HepG2 (cell line): ENCODE data around the gene RBBP5. TPM values are rescaled to one million over a fixed set of nuclear protein-coding genes. Genes with fewer than 3 reads are reported as not detected.

Experiments
- ATAC-seq: fragments of 200-7000 bp; cut with Tn5 transposase; 3 replicates; pipeline ENCODE4 v1.9.1; 2020; ENCODE audit warnings: mild to moderate bottlenecking, moderate library complexity
- BruUV-seq: library from RNA; stranded (reverse); fragments of 400-500 nt; replicated peaks from 2 replicates; lab custom pipeline; 2021; lab: Mats Ljungman, UMichigan
- CTCF ChIA-PET: fragments of 300-600 bp; formaldehyde crosslinking; extraction: SDS; loops from one replicate; lab custom pipeline; 2021; ENCODE audit warnings: low total read pairs, inconsistent platforms, low intra/inter-chr PET ratio; lab: Yijun Ruan, JAX
- POLR2A ChIA-PET: fragments of 350-600 bp; sonication (Branson Sonifier 250); formaldehyde crosslinking; loops from one replicate; lab custom pipeline; 2020; ENCODE audit warnings: antibody characterized with exemption, inconsistent platforms; lab: Yijun Ruan, JAX
- DNase-seq: peaks from one replicate; pipeline ENCODE4 v3.0.0-alpha.2; 2015; ENCODE audit warnings: low spot score
- FAIRE-seq: peaks from 3 replicates; lab custom pipeline; 2011; peaks lifted over from hg19 to GRCh38; lab: Jason Lieb, UNC
- H2AFZ ChIP-seq: one replicate; pipeline ENCODE4 v1.6.1; 2011; ENCODE audit warnings: low read length, inconsistent platforms
- H3K27ac ChIP-seq: fragments of 300-600 bp; 3 replicates; pipeline ENCODE4 v1.8.0; 2011; ENCODE audit warnings: mixed run types, mild to moderate bottlenecking, mixed read lengths, low read length, inconsistent platforms; ENCODE audit not compliant: insufficient read depth; ENCODE audit errors: extremely low read length
- H3K27me3 ChIP-seq, 2 experiments: fragments of 200-600 bp in 1 of 2; 2 replicates in 1 of 2; 3 replicates in 1 of 2; pipeline versions ENCODE4 v1.6.0 to v1.8.0; 2011; ENCODE audit warnings: low read length in 2 of 2, mild to moderate bottlenecking in 2 of 2, moderate library complexity in 2 of 2, inconsistent platforms in 1 of 2; ENCODE audit not compliant: insufficient read depth in 2 of 2, control insufficient read depth in 1 of 2
- H3K36me3 ChIP-seq, 2 experiments: fragments of 200-600 bp in 1 of 2; replicated peaks in 1 of 2; 2 replicates in 1 of 2; 3 replicates in 1 of 2; pipeline versions ENCODE4 v1.5.1 to v1.8.0; 2011; ENCODE audit warnings: low read length in 2 of 2, inconsistent platforms in 1 of 2; ENCODE audit not compliant: insufficient read depth in 2 of 2, control insufficient read depth in 1 of 2
- H3K4me1 ChIP-seq: 2 replicates; pipeline ENCODE4 v1.5.1; 2012; ENCODE audit warnings: low read length, inconsistent platforms; ENCODE audit not compliant: insufficient read depth
- H3K4me2 ChIP-seq: 2 replicates; pipeline ENCODE4 v1.6.0; 2011; ENCODE audit warnings: low read depth, low read length, inconsistent platforms
- H3K4me3 ChIP-seq, 3 experiments: fragments of 200-600 bp in 1 of 3; sonication (generic), shearing (Covaris generic) in 1 of 3; replicated peaks in 1 of 3; 2 replicates each; pipeline ENCODE4 v1.5.1; 2011 to 2016; ENCODE audit warnings: low read length in 3 of 3, inconsistent platforms in 2 of 3, low read depth in 2 of 3, mild to moderate bottlenecking in 2 of 3, control low read depth in 1 of 3, mixed read lengths in 1 of 3; ENCODE audit not compliant: insufficient read depth in 1 of 3
- H3K79me2 ChIP-seq: one replicate; pipeline ENCODE4 v1.6.1; 2011; ENCODE audit warnings: low read length, inconsistent platforms; ENCODE audit not compliant: insufficient read depth
- H3K9ac ChIP-seq: 2 replicates; pipeline ENCODE4 v1.6.0; 2011; ENCODE audit warnings: mild to moderate bottlenecking, low read depth, low read length, inconsistent platforms; ENCODE audit not compliant: insufficient read depth
- H3K9me3 ChIP-seq: 2 replicates; pipeline ENCODE4 v1.5.1; 2012; ENCODE audit warnings: mild to moderate bottlenecking, low read length
- H4K20me1 ChIP-seq: 2 replicates; pipeline ENCODE4 v1.6.0; 2011; ENCODE audit warnings: inconsistent platforms, mild to moderate bottlenecking, low read length, moderate library complexity; ENCODE audit not compliant: insufficient read depth
- CC2D1A ChIP-seq: sonication (generic); formaldehyde crosslinking; IDR thresholded peaks from 2 replicates; pipeline ENCODE4 v1.8.1; 2023; ENCODE audit warnings: mild to moderate bottlenecking, missing genetic modification reagents
- ESRRA ChIP-seq: sonication (generic); formaldehyde crosslinking; IDR thresholded peaks from 2 replicates; pipeline ENCODE4 v1.5.1; 2020; ENCODE audit warnings: mild to moderate bottlenecking, low read depth, missing genetic modification reagents
- GMEB2 ChIP-seq: IDR thresholded peaks from 2 replicates; pipeline ENCODE4 v1.6.1; 2016; ENCODE audit warnings: missing biosample characterization, missing genetic modification reagents, low read depth
- ZNF142 ChIP-seq: sonication (generic); formaldehyde crosslinking; IDR thresholded peaks from 2 replicates; pipeline ENCODE4 v1.4.0; 2020; ENCODE audit warnings: missing genetic modification reagents
- WGBS: methylation state at CpG from one replicate; pipeline ENCODE4 v1.1.6; 2017; ENCODE audit warnings: low lambda C conversion rate; 5-methylcytosine and 5-hydroxymethylcytosine counted together
- in situ Hi-C: cut with HindIII; loops from 2 replicates; pipeline ENCODE4 v1.10.0; 2017; ENCODE audit warnings: low pct_unique_long_range_greater_than_20kb; ENCODE audit not compliant: extremely low pct_ligation_motif_present
- intact Hi-C: fragments of 100-400 bp; cut with micrococcal nuclease; formaldehyde crosslinking; loops from one replicate; pipeline ENCODE4 v1.10.0; 2022; ENCODE audit not compliant: unreplicated experiment
- polyA plus RNA-seq, 8 experiments: library from polyadenylated mRNA; depleted of rRNA in 3 of 8; stranded (reverse) in 7 of 8; unstranded in 1 of 8; fragments of >200 nt; fragmentation: Illumina TruSeq in 4 of 8; extraction: Trizol in 4 of 8; gene quantifications; 2 replicates each; pipeline versions ENCODE4 v1.2.1 to v1.2.3, GENCODE V29; 2011 to 2016; ENCODE audit warnings: low read depth in 4 of 8, missing spikeins in 1 of 8, mixed read lengths in 1 of 8; ENCODE audit not compliant: insufficient read depth in 1 of 8
- total RNA-seq, 5 experiments: library from RNA; depleted of rRNA; stranded (reverse); fragments of >200 nt; fragmentation: Illumina TruSeq; extraction: Trizol; gene quantifications; 2 replicates each; pipeline ENCODE4 v1.2.3, GENCODE V29; 2016; ENCODE audit warnings: low read depth in 1 of 5
- TF ChIP-seq, protein P1 (sequence below): sonication (generic); formaldehyde crosslinking; IDR thresholded peaks from 2 replicates; pipeline ENCODE4 v1.4.0; 2020; ENCODE audit warnings: mild to moderate bottlenecking, missing genetic modification reagents

Gene RBBP5
- total and polyA plus RNA-seq, 2 of the 13 experiments (the other 11 are each of a cell fraction or from before 2014, with no cell fraction given): 6.6 to 17.1 TPM

GRCh38 chr1:205062319-205062718 lies 59.5 kb downstream of the RBBP5 start:
- Histone ChIP-seq H3K9ac (no peak overlapping the region), H3K4me2 (no peak overlapping the region), H3K79me2 (no peaks in the 10 kb centered on the region), H3K9me3 (no peaks in the 10 kb centered on the region), H3K4me3 (no peak overlapping the region), H3K36me3 (no peaks in the 10 kb centered on the region), H3K4me1 (no peaks in the 10 kb centered on the region), H3K27me3 (peaks cover 1 to 37% of the 10 kb centered on the region in 2 experiments; a peak in 3 of 5 replicates), H4K20me1 (no peaks in the 10 kb centered on the region), H3K27ac (no peak overlapping the region), H2AFZ (no peak overlapping the region)
- TF ChIP-seq, protein P1, sequence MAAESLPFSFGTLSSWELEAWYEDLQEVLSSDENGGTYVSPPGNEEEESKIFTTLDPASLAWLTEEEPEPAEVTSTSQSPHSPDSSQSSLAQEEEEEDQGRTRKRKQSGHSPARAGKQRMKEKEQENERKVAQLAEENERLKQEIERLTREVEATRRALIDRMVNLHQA (CRISPR knock-in tag): no peak
- TF ChIP-seq ESRRA (CRISPR knock-in tag): no peak
- TF ChIP-seq ZNF142 (CRISPR knock-in tag): no peak
- TF ChIP-seq CC2D1A (CRISPR knock-in tag): no peak
- TF ChIP-seq GMEB2 (CRISPR knock-in tag): no peak
- ChIA-PET POLR2A (no interaction called here), CTCF (interaction anchor here (1.0 to 4.2 kb wide), 3 partner anchors 73 to 87 kb away, joined by 3 to 41 read pairs (median 14); no protein-coding TSS in a partner anchor)
- in situ Hi-C loops (loop anchor here (5.0 to 10.0 kb wide), 2 partner anchors 85 to 192 kb away; no protein-coding TSS in a partner anchor), intact Hi-C loops (no loop called here)
- WGBS: 90% methylated on average over 2 of the region's 8 CpGs
- DNase-seq (no peak), FAIRE-seq (no peak), ATAC-seq (no peak)
- no TSS peak for BruUV-seq
